Prostate gland (tissue), 2 donors: ENCODE results near the gene ZSCAN30.

Source experiments
- CTCF ChIP-seq, 4 experiments: fragments of 200-600 bp in 2 of 4; fragments of 450-650 bp in 2 of 4; sonication (generic) in 2 of 4; IDR thresholded peaks; 1 replicate in 3 of 4; 2 replicates in 1 of 4; pipeline ENCODE4 v1.5.1; 2016 to 2019; ENCODE audit warnings: antibody characterized with exemption in 4 of 4, mild to moderate bottlenecking in 2 of 4, moderate library complexity in 2 of 4
- POLR2A ChIP-seq: fragments of 450-650 bp; IDR thresholded peaks from one replicate; pipeline ENCODE4 v1.6.1; 2016; ENCODE audit warnings: antibody characterized with exemption, mild to moderate bottlenecking

DNA sequence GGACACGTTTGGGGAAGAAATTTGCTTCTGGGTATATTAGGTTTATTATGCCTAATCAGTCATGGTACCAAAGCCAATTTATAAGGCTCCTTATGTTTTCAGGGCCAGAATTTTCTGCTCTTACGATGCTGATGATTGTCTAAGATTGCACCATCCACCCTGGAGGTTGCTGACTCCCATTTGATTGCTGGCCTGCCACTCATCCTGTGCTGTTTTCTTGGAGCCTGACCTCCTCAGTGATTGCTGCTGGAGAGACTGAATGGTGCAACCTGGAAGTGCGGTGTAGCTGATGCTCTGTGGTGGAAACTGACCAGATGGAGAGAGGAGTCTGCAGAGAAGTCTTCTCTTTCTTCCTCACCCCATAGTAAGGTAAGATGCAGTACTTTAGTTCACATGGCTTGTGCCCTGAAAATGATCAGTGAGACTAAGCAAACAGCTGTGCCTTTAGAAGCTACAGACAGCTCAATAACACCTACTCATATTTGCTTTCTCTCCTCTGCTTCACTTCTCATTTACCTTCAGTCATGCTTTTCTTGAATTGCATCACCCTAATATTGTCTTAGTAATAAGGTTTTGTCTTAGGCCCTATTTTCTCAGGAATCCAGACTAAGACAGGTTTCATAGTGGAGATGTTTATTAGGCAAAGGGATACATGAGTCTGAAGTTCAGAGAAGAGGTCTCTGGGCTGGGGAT is 36.8 kb upstream of the ZSCAN30 start:
- no peak for TF ChIP-seq CTCF (IDR thresholded peaks at IDR 0.05)
- TF ChIP-seq POLR2A, result no peak
